Mammary epithelial cell (primary cell): ENCODE data around the gene TTC3.

Experiments used
- CTCF ChIP-seq, 2 donors: IDR thresholded peaks in 1 of 2; conservative IDR thresholded peaks in 1 of 2; 2 replicates each; pipeline ENCODE4 v1.5.1; 2011 to 2012; ENCODE audit warnings: inconsistent platforms in 2 of 2, low read length in 2 of 2, mild to moderate bottlenecking in 2 of 2, control low read depth in 1 of 2, low read depth in 1 of 2; ENCODE audit not compliant: insufficient read depth in 1 of 2; ENCODE audit errors: extremely low read depth in 1 of 2
- EZH2 ChIP-seq: IDR thresholded peaks from 2 replicates; pipeline ENCODE4 v1.6.1; 2012; ENCODE audit warnings: low read length, inconsistent platforms, borderline replicate concordance

- TF ChIP-seq CTCF (conservative IDR thresholded peaks at IDR 0.05 in 1 of 2, IDR thresholded peaks at IDR 0.05 in 1 of 2; ENCODE audit: extremely low read depth in 1 of 2, insufficient read depth in 1 of 2, low read depth in 1 of 2, low read length in 2 of 2): no peak
- no peak for TF ChIP-seq EZH2
These were observed 127.8 kb downstream of the TTC3 start for GRCh38 chr21:37200641-37201480.
